SK-N-SH treated with all-trans-retinoic acid at 6 μM for 48 hours (cell line): ENCODE measurements around the gene RERE.

Source experiments
- BACH2 ChIP-seq: fragments of 250-450 bp; sonication (Bioruptor Pico); IDR thresholded peaks from 2 replicates; pipeline ENCODE4 v1.9.0; 2021; ENCODE audit warnings: mild to moderate bottlenecking, borderline replicate concordance
- ISL1 ChIP-seq: fragments of 250-450 bp; sonication (Bioruptor Pico); IDR thresholded peaks from 2 replicates; pipeline ENCODE4 v2.1.2; 2022; ENCODE audit warnings: mild to moderate bottlenecking, moderate library complexity
- ZNF8 ChIP-seq: fragments of 450-650 bp; formaldehyde crosslinking; IDR thresholded peaks from 2 replicates; pipeline ENCODE4 v1.5.0; 2020; ENCODE audit warnings: mild to moderate bottlenecking, moderate library complexity
- TF ChIP-seq, protein P1 (sequence below): fragments of 250-450 bp; sonication (Bioruptor Pico); IDR thresholded peaks from 2 replicates; pipeline ENCODE4 v1.8.0; 2020; ENCODE audit warnings: mild to moderate bottlenecking, moderate library complexity, borderline replicate concordance
- TF ChIP-seq, protein P2 (sequence below): fragments of 250-450 bp; sonication (Bioruptor Pico); IDR thresholded peaks from 2 replicates; pipeline ENCODE4 v1.5.0; 2020; ENCODE audit warnings: mild to moderate bottlenecking, moderate library complexity
- TF ChIP-seq, protein P3 (sequence below): fragments of 250-450 bp; sonication (Bioruptor Pico); IDR thresholded peaks from 2 replicates; pipeline ENCODE4 v1.8.0; 2021; ENCODE audit warnings: low read depth, mild to moderate bottlenecking, moderate library complexity, borderline replicate concordance

DNA sequence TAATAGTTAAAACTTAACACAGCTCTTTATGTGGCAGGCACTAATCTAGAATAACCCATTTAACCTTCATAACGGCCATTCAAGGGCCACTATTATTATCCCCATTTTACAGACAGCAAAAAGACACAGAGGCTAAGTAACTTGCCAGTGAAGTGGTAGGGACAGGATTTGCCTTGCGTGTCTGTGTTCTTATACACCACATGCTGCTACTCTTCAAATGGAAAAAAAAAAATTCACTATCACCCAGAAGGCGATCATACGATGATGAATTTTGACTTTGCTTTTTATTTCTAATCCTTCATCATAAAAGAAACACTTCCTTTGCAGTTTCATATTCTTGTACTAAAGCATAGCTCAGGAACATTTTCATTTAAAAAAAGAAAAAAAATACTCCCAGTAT, 65.5 kb downstream of the RERE start:
- TF ChIP-seq BACH2 (CRISPR knock-in tag) = no peak
- TF ChIP-seq ZNF8 (CRISPR knock-in tag) = no peak
- TF ChIP-seq, protein P1, sequence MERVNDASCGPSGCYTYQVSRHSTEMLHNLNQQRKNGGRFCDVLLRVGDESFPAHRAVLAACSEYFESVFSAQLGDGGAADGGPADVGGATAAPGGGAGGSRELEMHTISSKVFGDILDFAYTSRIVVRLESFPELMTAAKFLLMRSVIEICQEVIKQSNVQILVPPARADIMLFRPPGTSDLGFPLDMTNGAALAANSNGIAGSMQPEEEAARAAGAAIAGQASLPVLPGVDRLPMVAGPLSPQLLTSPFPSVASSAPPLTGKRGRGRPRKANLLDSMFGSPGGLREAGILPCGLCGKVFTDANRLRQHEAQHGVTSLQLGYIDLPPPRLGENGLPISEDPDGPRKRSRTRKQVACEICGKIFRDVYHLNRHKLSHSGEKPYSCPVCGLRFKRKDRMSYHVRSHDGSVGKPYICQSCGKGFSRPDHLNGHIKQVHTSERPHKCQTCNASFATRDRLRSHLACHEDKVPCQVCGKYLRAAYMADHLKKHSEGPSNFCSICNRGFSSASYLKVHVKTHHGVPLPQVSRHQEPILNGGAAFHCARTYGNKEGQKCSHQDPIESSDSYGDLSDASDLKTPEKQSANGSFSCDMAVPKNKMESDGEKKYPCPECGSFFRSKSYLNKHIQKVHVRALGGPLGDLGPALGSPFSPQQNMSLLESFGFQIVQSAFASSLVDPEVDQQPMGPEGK = no peak
- TF ChIP-seq, protein P2, sequence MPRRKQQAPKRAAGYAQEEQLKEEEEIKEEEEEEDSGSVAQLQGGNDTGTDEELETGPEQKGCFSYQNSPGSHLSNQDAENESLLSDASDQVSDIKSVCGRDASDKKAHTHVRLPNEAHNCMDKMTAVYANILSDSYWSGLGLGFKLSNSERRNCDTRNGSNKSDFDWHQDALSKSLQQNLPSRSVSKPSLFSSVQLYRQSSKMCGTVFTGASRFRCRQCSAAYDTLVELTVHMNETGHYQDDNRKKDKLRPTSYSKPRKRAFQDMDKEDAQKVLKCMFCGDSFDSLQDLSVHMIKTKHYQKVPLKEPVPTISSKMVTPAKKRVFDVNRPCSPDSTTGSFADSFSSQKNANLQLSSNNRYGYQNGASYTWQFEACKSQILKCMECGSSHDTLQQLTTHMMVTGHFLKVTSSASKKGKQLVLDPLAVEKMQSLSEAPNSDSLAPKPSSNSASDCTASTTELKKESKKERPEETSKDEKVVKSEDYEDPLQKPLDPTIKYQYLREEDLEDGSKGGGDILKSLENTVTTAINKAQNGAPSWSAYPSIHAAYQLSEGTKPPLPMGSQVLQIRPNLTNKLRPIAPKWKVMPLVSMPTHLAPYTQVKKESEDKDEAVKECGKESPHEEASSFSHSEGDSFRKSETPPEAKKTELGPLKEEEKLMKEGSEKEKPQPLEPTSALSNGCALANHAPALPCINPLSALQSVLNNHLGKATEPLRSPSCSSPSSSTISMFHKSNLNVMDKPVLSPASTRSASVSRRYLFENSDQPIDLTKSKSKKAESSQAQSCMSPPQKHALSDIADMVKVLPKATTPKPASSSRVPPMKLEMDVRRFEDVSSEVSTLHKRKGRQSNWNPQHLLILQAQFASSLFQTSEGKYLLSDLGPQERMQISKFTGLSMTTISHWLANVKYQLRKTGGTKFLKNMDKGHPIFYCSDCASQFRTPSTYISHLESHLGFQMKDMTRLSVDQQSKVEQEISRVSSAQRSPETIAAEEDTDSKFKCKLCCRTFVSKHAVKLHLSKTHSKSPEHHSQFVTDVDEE = no peak
- TF ChIP-seq, protein P3, sequence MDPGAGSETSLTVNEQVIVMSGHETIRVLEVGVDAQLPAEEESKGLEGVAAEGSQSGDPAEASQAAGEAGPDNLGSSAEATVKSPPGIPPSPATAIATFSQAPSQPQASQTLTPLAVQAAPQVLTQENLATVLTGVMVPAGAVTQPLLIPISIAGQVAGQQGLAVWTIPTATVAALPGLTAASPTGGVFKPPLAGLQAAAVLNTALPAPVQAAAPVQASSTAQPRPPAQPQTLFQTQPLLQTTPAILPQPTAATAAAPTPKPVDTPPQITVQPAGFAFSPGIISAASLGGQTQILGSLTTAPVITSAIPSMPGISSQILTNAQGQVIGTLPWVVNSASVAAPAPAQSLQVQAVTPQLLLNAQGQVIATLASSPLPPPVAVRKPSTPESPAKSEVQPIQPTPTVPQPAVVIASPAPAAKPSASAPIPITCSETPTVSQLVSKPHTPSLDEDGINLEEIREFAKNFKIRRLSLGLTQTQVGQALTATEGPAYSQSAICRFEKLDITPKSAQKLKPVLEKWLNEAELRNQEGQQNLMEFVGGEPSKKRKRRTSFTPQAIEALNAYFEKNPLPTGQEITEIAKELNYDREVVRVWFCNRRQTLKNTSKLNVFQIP (CRISPR knock-in tag) = no peak
- no peak for TF ChIP-seq ISL1 (CRISPR knock-in tag)
